Articular chondrocyte of knee joint (primary cell): ENCODE results near the gene SFRP2. TPM values are rescaled to one million over a fixed set of nuclear protein-coding genes. Genes with fewer than 3 reads are reported as not detected.

ENCODE experiments used
- total RNA-seq: library from RNA; depleted of rRNA; stranded (reverse); fragments of >200 nt; gene quantifications from 2 replicates; pipeline ENCODE4 v1.2.3, GENCODE V29; 2012

The SFRP2 gene, protein sequence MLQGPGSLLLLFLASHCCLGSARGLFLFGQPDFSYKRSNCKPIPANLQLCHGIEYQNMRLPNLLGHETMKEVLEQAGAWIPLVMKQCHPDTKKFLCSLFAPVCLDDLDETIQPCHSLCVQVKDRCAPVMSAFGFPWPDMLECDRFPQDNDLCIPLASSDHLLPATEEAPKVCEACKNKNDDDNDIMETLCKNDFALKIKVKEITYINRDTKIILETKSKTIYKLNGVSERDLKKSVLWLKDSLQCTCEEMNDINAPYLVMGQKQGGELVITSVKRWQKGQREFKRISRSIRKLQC
- 0.11 TPM in 1 of 2 replicates, not detected in the other for total RNA-seq

DNA sequence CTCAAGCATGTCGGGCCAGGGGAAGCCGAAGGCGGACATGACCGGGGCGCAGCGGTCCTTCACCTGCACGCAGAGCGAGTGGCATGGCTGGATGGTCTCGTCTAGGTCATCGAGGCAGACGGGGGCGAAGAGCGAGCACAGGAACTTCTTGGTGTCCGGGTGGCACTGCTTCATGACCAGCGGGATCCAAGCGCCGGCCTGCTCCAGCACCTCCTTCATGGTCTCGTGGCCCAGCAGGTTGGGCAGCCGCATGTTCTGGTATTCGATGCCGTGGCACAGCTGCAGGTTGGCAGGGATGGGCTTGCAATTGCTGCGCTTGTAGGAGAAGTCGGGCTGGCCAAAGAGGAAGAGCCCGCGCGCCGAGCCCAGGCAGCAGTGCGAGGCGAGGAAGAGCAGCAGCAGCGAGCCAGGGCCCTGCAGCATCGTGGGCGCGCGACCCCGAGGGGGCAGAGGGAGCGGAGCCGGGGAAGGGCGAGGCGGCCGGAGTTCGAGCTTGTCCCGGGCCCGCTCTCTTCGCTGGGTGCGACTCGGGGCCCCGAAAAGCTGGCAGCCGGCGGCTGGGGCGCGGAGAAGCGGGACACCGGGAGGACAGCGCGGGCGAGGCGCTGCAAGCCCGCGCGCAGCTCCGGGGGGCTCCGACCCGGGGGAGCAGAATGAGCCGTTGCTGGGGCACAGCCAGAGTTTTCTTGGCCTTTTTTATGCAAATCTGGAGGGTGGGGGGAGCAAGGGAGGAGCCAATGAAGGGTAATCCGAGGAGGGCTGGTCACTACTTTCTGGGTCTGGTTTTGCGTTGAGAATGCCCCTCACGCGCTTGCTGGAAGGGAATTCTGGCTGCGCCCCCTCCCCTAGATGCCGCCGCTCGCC lies at the start of gene SFRP2:
Gene SFRP2, minus strand, starts transcription at position 671 of the 864 bp plus-strand sequence. Its CDS starts 248 bp downstream, at position 423.

DNA sequence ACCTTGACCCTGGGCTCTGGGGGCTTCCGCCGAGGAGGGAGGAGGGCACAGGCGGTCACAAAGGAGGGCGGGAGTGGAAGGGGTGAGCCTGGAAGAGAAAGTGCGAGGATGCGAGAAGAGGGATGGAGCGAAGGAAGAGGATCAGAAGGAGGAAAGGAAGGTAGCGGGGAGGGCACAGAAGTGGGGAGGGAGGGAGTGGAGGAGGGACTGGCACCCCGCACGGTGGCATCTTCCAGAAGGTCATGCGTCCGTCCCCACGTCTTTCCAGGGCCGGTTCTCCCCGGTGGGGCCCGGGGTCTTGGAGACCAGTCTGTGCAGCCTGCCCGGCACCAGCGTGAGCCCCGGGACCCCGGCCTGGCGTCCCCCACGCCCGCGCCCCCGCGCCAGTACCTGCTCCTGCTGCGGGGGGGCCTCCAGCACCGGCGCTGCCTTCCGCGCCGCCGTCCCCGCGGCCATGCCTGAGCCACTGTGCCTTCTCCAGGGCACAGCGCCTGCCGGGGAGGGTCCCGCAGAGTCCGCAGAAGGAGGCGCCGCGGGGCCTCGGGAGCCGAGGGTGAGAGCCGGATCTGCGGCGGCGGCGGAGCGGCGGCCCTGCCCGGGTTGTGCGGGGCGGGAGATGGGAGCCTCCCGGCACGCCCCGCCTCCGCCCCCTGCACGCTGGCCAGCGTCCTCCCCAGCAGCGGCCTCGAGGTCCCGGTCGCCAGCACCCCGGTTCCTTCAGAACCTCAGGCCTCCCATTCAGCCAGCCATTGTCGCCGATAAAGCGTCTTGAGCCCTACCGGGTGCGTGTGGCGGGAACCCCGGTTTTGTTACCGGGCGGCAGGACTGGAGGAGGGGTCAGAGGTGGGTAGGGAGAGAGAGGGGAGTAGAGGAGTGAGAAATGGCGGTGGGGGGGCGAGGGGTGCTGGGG lies 29.2 kb downstream of the SFRP2 start, which contains the start of gene RNF175:
Gene RNF175, minus strand, starts transcription at position 618 of the 910 bp plus-strand sequence. Its CDS starts 162 bp downstream, at position 456.

Other genes starting within 250 kb of the SFRP2 start
- 0.32 and 0.39 TPM in 2 replicates for gene TLR2, start 104.8 kb downstream of the SFRP2 start, total RNA-seq
- gene RNF175, start 29.1 kb downstream of the SFRP2 start, total RNA-seq = 0.26 TPM in 1 of 2 replicates, not detected in the other